HG03045 (cell line): Measurements from ENCODE around the gene STEEP1.

Source experiments
- ATAC-seq: cut with Tn5 transposase; IDR thresholded peaks from one replicate; pipeline ENCODE4 v1.9.1; 2021; ENCODE audit warnings: mild to moderate bottlenecking, moderate library complexity; ENCODE audit not compliant: unreplicated experiment

Gene STEEP1

GRCh38 chrX:119489212-119490074 is 75.8 kb downstream of the STEEP1 start:
- no peak for ATAC-seq

DNA sequence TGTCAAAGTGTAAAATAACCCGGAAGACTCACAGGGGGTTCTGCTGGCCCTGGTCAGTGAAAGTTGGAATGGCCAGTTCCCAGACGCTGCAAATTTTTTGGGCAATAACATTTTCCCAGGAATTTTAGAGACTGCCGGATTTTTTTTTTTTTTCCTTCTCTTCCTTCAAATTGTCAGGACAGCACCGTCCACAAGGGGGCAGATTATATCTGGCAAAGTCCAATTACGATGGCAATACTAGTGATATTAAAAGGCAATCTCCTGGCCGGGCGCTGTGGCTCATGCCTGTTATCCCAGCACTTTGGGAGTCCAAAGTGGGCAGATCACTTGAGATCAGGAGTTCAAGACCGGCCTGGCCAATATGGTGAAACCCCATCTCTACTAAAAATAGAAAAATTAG is 76.5 kb downstream of the STEEP1 start:
- ATAC-seq: no peak
